D721Med (cell line): ENCODE data around the gene IRGQ.

ENCODE experiments used
- DNase-seq: peaks from one replicate; pipeline ENCODE4 v3.0.0; 2011; ENCODE audit warnings: low spot score; ENCODE audit not compliant: insufficient read length
- FAIRE-seq: peaks from 2 replicates; lab custom pipeline; 2011; peaks lifted over from hg19 to GRCh38; lab: Jason Lieb, UNC
- TF ChIP-seq, protein P1 (sequence below): IDR thresholded peaks from 2 replicates; pipeline ENCODE4 v1.5.1; 2012; ENCODE audit warnings: mild to moderate bottlenecking, control low read depth; ENCODE audit not compliant: insufficient read depth; ENCODE audit errors: missing control alignments

Gene IRGQ

DNA sequence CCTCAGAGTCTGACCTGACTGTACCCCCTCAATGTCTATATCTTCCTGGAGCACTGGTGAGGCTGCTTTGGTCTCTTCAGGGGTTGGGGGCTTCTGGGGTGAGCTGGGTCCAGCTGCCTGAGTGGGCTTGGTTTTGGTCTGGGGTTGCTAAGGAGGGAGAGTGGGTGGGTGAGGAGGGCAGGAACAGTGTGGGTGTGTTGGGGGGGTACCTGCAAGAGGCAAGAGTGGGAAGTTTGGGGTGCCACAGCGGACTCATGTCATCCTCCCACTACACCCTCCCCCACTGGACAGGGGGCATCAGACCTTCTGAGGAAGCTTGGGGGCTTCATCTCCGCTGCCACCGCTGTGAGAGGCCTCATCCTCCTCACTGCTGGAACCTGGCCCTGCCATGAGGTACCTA, 49.4 kb downstream of the IRGQ start:
- DNase-seq: no peak
- no peak for FAIRE-seq
- TF ChIP-seq, protein P1, sequence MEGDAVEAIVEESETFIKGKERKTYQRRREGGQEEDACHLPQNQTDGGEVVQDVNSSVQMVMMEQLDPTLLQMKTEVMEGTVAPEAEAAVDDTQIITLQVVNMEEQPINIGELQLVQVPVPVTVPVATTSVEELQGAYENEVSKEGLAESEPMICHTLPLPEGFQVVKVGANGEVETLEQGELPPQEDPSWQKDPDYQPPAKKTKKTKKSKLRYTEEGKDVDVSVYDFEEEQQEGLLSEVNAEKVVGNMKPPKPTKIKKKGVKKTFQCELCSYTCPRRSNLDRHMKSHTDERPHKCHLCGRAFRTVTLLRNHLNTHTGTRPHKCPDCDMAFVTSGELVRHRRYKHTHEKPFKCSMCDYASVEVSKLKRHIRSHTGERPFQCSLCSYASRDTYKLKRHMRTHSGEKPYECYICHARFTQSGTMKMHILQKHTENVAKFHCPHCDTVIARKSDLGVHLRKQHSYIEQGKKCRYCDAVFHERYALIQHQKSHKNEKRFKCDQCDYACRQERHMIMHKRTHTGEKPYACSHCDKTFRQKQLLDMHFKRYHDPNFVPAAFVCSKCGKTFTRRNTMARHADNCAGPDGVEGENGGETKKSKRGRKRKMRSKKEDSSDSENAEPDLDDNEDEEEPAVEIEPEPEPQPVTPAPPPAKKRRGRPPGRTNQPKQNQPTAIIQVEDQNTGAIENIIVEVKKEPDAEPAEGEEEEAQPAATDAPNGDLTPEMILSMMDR: no peak

DNA sequence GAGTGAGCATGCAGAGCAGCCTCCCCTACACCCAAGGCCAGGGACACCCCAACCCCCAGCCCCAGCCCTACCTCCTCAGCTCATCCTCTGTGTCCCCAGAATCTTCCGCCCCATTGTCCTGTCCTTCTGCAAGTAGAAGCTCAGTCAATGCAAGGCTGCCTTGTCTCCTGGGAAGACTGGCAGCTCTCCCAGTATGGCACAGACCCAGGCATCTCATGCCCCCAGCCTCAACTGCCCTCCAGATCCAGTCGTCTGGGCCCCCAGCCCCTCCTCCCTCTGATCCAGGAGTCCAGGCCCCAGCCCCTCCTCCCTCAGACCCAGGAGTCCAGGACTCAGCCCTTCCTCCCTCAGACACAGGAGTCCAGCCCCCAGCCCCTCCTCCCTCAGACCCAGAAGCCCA, 50.0 kb downstream of the IRGQ start:
- no peak for FAIRE-seq
- DNase-seq: no peak
- TF ChIP-seq, protein P1: no peak

DNA sequence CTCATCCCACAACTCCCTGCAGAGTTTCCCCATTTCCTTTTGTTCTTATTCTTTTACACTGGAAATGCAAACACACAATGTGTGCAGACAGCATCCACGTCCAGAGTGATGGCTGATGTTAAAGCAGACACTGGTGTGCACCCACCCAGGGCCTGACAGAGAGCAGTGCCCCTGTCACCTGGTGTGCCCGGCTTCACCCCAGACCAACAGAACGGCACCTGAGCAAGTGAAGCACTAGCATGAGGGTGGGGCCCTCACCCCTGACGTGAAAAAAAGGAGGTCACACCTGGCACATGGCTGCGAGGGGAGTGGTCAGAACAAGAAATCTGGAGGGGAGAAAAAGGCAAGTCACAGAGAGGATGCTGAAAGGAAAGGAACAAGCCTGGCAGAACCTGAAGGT, 50.7 kb downstream of the IRGQ start:
- no peak for FAIRE-seq
- TF ChIP-seq, protein P1: no peak

DNA sequence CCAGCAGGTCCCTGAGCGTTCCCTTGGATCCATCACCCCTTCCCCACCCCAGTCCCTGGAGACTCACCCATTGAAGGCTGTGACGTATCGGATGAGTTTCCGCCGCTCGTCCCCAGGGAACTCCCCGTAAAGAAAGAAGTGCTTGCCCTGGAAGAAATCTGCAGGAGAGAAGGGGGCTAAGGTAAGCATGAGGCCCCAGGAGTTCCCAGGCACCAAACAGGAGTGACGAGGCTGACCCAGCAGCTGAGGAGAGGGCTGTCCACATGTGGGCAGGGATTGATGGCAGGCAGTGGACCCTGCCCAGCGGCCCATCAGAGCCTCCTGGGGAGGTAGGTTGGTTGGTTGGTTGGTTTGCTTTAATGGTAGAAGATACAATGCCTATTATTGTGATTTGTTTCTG, 51.9 kb downstream of the IRGQ start:
- FAIRE-seq: no peak
- DNase-seq: no peak
- TF ChIP-seq, protein P1: no peak

More for the DNA sequence above, 50.7 kb downstream of the IRGQ start:
- no peak for DNase-seq

DNA sequence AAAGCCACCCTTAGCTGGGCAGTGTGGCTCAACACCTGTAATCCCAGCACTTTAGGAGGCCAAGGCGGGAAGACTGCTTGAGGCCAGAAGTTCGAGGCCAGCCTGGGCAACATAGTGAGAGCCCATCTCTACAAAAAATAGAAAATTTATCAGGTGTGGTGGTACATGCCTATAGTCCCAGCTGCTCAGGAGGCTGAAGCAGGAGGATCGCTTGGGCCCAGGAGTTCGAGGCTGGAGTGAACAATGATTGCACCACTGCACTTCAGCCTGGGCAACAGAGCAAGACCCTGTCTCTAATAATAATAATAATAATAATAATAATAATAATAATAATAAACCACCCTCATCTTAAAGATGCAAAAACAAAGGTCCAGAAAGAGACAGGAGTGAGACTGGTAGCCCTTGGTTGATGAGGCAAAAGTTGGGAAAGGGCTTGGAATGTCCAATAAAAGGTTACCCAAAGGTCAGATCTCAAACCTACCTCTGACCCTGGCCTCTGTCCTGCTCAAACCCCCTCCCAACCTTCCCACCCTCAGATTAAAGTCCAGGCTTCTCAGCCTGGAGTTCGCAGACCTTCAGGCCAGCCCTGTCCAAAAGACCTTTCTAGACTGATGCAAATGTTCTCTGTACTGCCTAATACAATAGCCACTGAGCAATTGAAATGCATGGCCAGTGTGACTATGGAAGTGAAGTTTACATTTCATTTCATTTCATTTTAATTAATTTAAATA, 53.8 kb downstream of the IRGQ start:
- no peak for DNase-seq
- TF ChIP-seq, protein P1: no peak
- FAIRE-seq: no peak

DNA sequence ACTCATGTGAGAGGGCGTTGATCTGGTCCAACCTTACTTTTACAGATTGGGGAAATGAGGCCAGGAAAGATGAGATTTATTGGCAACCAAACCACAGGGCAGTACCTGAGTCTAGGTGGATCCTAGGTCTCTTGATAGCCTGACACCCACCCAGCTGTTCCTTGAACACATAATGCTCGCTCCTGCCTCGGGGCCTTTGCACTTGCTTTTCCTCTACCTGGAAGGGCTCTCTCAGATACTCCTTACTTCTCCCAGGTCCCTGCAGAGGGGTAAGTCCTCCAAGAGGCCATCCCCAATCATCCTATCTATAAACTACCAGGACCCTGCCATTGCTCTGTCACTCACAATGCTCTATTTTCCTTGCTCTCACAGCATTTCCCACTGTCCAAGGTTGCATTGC, 55.6 kb downstream of the IRGQ start:
- FAIRE-seq (no peak), DNase-seq (no peak)
- TF ChIP-seq, protein P1: no peak

DNA sequence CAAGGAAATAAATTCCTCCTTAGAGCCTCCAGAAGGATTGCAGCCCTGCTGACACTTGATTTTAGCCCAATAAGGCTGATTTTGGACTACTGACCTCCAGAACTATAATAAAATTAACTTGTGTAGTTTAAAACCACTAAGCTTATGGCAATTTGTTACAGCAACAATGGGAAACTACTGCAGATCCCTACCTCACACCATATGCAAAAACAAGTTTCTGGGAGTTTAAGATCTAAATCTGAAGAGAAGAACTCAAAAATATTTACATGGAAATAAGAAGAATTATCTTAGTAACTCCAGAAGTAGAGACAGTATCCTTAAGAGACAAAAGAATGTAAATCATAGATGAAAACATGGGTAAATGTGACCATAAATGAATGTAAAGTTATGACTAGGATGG, 57.0 kb downstream of the IRGQ start:
- no peak for FAIRE-seq
- TF ChIP-seq, protein P1: no peak

More for the DNA sequence above, 57.0 kb downstream of the IRGQ start:
- DNase-seq: no peak
